MCF 10A (cell line): Measurements from ENCODE around the gene GMDS. TPM values are rescaled to one million over a fixed set of nuclear protein-coding genes. Genes with fewer than 3 reads are reported as not detected.

Experiments used
- BruUV-seq: library from RNA; stranded (reverse); fragments of 400-500 nt; replicated peaks from 2 replicates; lab custom pipeline; 2021; lab: Mats Ljungman, UMichigan
- CTCF ChIA-PET: fragments of 300-600 bp; sonication (Branson Sonifier 250); formaldehyde crosslinking; extraction: SDS; loops from one replicate; lab custom pipeline; 2021; ENCODE audit warnings: antibody characterized with exemption, inconsistent platforms; lab: Yijun Ruan, JAX
- POLR2A ChIA-PET: fragments of 300-600, 350-650 bp; sonication (Branson Sonifier 250); formaldehyde crosslinking; extraction: SDS; loops from one replicate; lab custom pipeline; 2020; ENCODE audit warnings: antibody characterized with exemption, inconsistent platforms; lab: Yijun Ruan, JAX
- DNase-seq: peaks from one replicate; pipeline ENCODE4 v3.0.0-alpha.2; 2018; ENCODE audit not compliant: unreplicated experiment
- H3K27ac Mint-ChIP-seq: one replicate; pipeline ENCODE4 v1.8.0; 2022; ENCODE audit warnings: mild to moderate bottlenecking, low read depth, mixed read lengths; ENCODE audit not compliant: unreplicated experiment
- H3K27me3 Mint-ChIP-seq: one replicate; pipeline ENCODE4 v1.8.0; 2022; ENCODE audit warnings: mixed read lengths; ENCODE audit not compliant: insufficient read depth, unreplicated experiment
- H3K36me3 Mint-ChIP-seq: one replicate; pipeline ENCODE4 v1.8.0; 2022; ENCODE audit warnings: mild to moderate bottlenecking, moderate library complexity, mixed read lengths; ENCODE audit not compliant: insufficient read depth, unreplicated experiment
- H3K4me1 Mint-ChIP-seq: one replicate; pipeline ENCODE4 v1.8.0; 2022; ENCODE audit warnings: mixed read lengths; ENCODE audit not compliant: insufficient read depth, unreplicated experiment
- H3K4me3 Mint-ChIP-seq: one replicate; pipeline ENCODE4 v1.8.0; 2022; ENCODE audit warnings: mild to moderate bottlenecking, moderate library complexity, mixed read lengths; ENCODE audit not compliant: unreplicated experiment
- H3K9me3 Mint-ChIP-seq: one replicate; pipeline ENCODE4 v1.8.0; 2022; ENCODE audit warnings: mixed read lengths; ENCODE audit not compliant: unreplicated experiment
- intact Hi-C: fragments of 100-400 bp; cut with micrococcal nuclease; formaldehyde crosslinking; loops from 2 replicates; pipeline ENCODE4 v1.14.1; 2022
- total RNA-seq: library from RNA; stranded (reverse); gene quantifications from 2 replicates; pipeline ENCODE4 v1.2.3, GENCODE V29; 2022
- TF ChIP-seq, protein P1 (sequence below): fragments of 200-600 bp; IDR thresholded peaks from one replicate; pipeline ENCODE4 v1.8.0; 2022; ENCODE audit warnings: antibody characterized with exemption, mild to moderate bottlenecking; ENCODE audit not compliant: unreplicated experiment

Gene GMDS
- total RNA-seq, 1 experiment from 2014 or later = 24.9 TPM

DNA sequence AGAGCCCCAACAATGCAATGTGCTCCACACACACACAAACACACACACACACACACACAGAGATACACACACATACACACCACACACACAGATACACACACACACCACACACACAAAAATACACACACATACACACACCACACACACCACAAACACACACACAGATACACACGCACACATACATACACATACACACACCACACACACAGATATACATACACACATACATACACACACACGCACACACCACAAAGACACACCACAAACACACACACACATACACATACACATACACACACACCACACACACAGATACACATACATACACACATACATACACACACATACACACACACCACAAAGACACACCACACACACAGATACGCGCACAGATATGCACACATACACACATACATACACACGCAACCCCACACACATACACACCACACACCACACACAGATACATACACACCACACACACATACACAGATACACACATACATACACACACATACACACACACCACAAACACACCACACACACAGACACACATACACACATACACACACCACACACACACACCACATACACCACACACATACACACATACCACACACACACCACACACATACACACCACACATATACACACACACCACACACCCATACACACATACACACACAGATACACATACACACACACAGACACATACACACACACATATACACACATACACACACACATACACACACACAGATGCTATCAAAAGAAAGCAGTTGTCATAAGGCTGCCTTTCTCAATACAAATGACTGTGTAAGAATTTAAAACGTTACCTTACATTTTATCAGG, 507.7 kb downstream of the GMDS start:
- Mint-ChIP-seq H3K9me3 (no peaks in the 10 kb centered on the region), H3K36me3 (no peaks in the 10 kb centered on the region), H3K4me3 (no peak overlapping the region), H3K4me1 (no peaks in the 10 kb centered on the region), H3K27me3 (no peaks in the 10 kb centered on the region), H3K27ac (no peak overlapping the region)
- ChIA-PET POLR2A (no interaction called here), CTCF (no interaction called here)
- DNase-seq = no peak
- TF ChIP-seq, protein P1, sequence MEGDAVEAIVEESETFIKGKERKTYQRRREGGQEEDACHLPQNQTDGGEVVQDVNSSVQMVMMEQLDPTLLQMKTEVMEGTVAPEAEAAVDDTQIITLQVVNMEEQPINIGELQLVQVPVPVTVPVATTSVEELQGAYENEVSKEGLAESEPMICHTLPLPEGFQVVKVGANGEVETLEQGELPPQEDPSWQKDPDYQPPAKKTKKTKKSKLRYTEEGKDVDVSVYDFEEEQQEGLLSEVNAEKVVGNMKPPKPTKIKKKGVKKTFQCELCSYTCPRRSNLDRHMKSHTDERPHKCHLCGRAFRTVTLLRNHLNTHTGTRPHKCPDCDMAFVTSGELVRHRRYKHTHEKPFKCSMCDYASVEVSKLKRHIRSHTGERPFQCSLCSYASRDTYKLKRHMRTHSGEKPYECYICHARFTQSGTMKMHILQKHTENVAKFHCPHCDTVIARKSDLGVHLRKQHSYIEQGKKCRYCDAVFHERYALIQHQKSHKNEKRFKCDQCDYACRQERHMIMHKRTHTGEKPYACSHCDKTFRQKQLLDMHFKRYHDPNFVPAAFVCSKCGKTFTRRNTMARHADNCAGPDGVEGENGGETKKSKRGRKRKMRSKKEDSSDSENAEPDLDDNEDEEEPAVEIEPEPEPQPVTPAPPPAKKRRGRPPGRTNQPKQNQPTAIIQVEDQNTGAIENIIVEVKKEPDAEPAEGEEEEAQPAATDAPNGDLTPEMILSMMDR = no peak
- intact Hi-C loops = no loop called here
- no TSS peak for BruUV-seq

DNA sequence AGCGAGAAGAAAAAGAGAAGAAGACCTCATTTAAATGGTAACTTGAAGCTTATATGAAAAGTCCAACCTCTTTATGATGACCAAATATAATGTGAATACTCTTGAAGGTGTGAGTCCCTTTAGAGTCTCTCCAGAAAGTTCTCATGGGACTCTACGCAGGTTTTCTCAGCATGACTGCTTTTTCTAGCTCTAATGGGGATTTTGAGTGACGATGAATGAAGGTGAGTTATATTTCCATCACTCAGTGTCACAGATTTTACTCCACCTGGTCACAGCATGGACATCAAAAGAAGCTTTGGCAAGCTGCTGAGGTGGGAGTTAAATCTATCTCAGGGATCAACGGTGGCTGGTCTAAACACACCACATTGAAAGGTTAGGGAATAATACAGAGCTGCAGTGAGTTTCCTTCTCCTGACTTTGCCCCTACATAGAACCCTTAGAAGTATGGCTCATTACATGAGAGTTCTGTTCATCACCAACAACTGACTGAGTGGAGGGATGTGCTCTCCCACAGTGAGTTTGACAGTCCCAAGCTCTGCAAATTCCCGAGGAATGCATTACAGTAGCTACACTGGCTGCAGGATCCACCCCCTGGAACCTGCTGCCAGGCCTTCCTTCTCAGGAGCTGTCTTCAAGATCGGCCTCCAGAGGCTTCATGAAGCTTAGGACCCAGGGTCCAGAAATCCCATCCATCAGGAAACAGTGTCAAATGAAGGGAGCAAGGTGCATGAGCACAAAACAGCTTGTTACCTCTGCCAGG, 508.9 kb downstream of the GMDS start:
- no peak for DNase-seq
- TF ChIP-seq, protein P1 = no peak
- CTCF ChIA-PET = interaction anchor here (0.6 to 0.8 kb wide), 4 partner anchors 27 to 146 kb away, joined by 3 to 4 read pairs (median 3); no protein-coding TSS in a partner anchor
- H3K9me3 Mint-ChIP-seq = no peaks in the 10 kb centered on the region
- intact Hi-C loops = no loop called here
- BruUV-seq = no TSS peak
- POLR2A ChIA-PET = interaction anchor here (0.9 kb wide), 1 partner anchor 39 kb away, joined by 3 read pairs; no protein-coding TSS in a partner anchor
- H3K27me3 Mint-ChIP-seq = no peaks in the 10 kb centered on the region
- no peak overlapping the region for H3K27ac Mint-ChIP-seq
- no peaks in the 10 kb centered on the region for H3K4me1 Mint-ChIP-seq
- H3K36me3 Mint-ChIP-seq = peaks cover 4% of the 10 kb centered on the region
- no peak overlapping the region for H3K4me3 Mint-ChIP-seq

DNA sequence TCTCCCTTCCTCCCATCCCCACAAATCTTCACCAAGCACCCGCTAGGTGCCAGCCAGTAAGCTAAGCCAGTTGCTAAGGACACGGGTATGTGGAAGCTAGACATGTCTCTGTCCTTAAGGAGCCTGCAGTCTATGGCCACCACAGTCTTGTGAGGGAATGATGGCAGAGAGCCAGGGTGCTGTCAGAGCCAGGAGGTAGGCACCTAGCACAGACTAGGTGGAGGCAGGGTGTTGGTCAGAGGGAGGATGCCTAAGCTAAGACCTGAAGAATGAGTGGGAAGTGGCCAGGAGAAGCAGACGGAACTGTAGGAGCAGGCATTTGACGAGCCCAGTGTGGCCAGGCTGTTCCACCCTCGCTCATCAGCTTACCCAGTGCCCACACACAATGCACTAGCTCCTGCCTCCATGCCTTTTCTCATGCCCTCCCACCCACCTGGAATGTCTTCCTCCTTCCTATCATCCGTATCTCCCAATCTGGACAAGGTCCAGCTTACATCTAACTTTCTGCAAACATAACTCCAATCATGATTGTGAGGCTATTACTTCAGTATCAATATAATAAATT, 510.1 kb downstream of the GMDS start:
- TF ChIP-seq, protein P1 = no peak
- ChIA-PET CTCF (interaction anchor here (0.6 to 1.2 kb wide), 4 partner anchors 45 to 1100 kb away, joined by 3 read pairs; no protein-coding TSS in a partner anchor), POLR2A (interaction anchor here (0.8 kb wide), 1 partner anchor 13 kb away, joined by 3 read pairs; no protein-coding TSS in a partner anchor)
- no peak overlapping the region for H3K4me3 Mint-ChIP-seq
- peak; percentile 11 for DNase-seq
- BruUV-seq = no TSS peak
- intact Hi-C loops = no loop called here
- H3K9me3 Mint-ChIP-seq = peaks cover 10% of the 10 kb centered on the region
- H3K27me3 Mint-ChIP-seq = no peaks in the 10 kb centered on the region
- H3K27ac Mint-ChIP-seq = no peak overlapping the region
- no peaks in the 10 kb centered on the region for H3K4me1 Mint-ChIP-seq
- H3K36me3 Mint-ChIP-seq = peaks cover 6% of the 10 kb centered on the region

DNA sequence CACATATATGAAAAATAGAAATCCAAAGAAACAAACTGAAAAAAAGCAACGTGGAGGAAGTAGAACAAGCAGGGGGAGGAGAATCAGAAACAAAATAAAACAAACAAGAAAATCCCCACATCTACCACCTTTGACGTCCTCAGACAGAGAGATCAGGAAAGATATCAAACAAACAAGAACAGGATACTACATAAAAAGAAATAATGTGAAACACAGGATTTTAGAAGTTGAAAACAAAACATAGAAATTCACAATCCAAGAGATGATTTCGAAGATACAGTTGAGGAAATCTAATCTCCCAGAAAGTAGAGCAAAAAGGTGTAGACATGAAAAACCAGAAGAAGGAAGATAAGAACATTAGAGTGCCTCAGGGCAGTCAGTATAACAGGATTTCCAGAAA, 514.5 kb downstream of the GMDS start:
- ChIA-PET CTCF (no interaction called here), POLR2A (no interaction called here)
- H3K4me1 Mint-ChIP-seq = peaks cover 14% of the 10 kb centered on the region
- DNase-seq = no peak
- no peak overlapping the region for H3K4me3 Mint-ChIP-seq
- TF ChIP-seq, protein P1 = no peak
- H3K9me3 Mint-ChIP-seq = peaks cover 10% of the 10 kb centered on the region
- H3K27me3 Mint-ChIP-seq = no peaks in the 10 kb centered on the region
- no TSS peak for BruUV-seq
- peaks cover 6% of the 10 kb centered on the region for H3K36me3 Mint-ChIP-seq
- intact Hi-C loops = no loop called here
- H3K27ac Mint-ChIP-seq = no peak overlapping the region
